ENCODE results near the gene SLX4IP.

GRCh38 chr20:10490706-10491105, 55.6 kb downstream of the SLX4IP start:
- TF ChIP-seq CTCF (IDR thresholded peaks at IDR 0.05) = no peak
- TF ChIP-seq POLR2A (IDR thresholded peaks at IDR 0.05) = no peak
